Prostate gland (tissue), 2 donors: ENCODE data around the gene TRUB1.

Experiments used
- CTCF ChIP-seq, 4 experiments: fragments of 200-600 bp in 2 of 4; fragments of 450-650 bp in 2 of 4; sonication (generic) in 2 of 4; IDR thresholded peaks; 1 replicate in 3 of 4; 2 replicates in 1 of 4; pipeline ENCODE4 v1.5.1; 2016 to 2019; ENCODE audit warnings: antibody characterized with exemption in 4 of 4, mild to moderate bottlenecking in 2 of 4, moderate library complexity in 2 of 4
- POLR2A ChIP-seq: fragments of 450-650 bp; IDR thresholded peaks from one replicate; pipeline ENCODE4 v1.6.1; 2016; ENCODE audit warnings: antibody characterized with exemption, mild to moderate bottlenecking
- POLR2AphosphoS5 ChIP-seq: sonication (generic); formaldehyde crosslinking; IDR thresholded peaks from one replicate; pipeline ENCODE4 v1.6.1; 2017; ENCODE audit warnings: antibody characterized with exemption

GRCh38 chr10:114957122-114957521 is 19.1 kb downstream of the TRUB1 start:
- TF ChIP-seq CTCF (IDR thresholded peaks at IDR 0.05) (no peak), POLR2A (no peak), POLR2AphosphoS5 (no peak)
